ENCODE results near the gene TTC3.

The TTC3 gene

GRCh38 chr21:37196847-37197246, 123.8 kb downstream of the TTC3 start:
- TF ChIP-seq CTCF (IDR thresholded peaks at IDR 0.05) (no peak), ZFX (IDR thresholded peaks at IDR 0.05; ENCODE audit: borderline replicate concordance) (no peak)

DNA sequence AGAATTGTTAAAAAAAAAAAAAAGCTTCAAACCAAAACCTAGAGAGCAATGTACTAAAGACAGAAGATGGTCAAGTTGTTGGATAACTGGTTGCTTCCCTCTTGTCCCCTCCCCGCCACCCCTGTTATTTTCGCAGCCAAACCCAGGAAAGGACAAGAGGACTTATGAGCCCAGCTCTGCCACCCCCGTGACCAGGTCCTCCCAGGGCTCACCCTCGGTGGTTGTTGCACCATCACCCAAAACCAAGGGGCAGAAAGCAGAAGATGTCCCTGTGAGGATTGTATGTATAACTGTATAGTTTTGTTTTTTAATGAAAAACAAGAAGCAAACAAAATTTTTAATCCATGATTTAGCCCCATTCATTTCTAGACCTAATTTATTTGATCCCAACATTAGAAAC, 124.7 kb downstream of the TTC3 start:
- no peak for TF ChIP-seq CTCF (IDR thresholded peaks at IDR 0.05)
- TF ChIP-seq ZFX (IDR thresholded peaks at IDR 0.05; ENCODE audit: borderline replicate concordance), result no peak
- H3K27ac ChIP-seq, result no peak overlapping the region

More at GRCh38 chr21:37196847-37197246, 123.8 kb downstream of the TTC3 start:
- no peak overlapping the region for H3K27ac ChIP-seq

DNA sequence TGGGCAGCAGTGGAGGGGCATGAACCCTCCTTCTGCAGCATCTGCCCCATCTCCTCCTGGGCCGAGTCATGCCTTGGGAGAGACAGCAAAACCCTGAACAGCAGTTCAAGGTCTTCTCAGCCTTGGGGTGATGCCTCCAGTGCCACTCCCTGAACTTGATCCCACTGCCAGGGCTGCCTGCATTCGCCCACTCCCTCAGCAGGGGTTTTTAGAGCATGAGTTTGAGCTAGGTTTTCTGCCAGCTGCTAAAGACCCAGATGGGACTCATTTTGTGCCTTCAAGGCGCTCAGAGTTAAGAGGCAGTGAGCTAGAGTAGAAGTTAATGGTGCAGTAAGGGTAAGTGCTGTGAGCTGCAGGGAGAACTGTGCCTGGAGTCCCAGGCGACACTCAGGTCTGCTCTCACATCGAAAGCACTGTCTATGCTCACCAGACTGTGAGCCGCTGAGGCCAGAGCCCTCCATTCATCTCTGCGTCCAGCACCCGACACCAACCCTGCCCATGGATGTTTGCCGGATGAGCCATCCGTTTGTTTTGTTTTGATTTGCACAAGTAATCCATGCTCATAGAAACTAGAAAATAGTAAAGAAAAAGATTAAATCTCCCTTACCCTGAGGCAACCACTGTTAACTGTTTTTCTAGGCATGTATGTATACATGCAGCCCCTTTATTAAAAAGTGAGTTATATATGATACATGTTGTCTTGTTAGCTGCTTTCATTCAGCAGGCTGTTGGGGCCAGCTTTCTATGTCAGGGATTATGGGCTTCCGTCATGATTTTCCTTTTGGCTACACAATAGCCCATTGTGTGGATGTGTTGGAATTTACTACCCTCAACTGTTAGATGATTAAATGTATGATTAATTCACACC, 126.2 kb downstream of the TTC3 start:
- no peak for TF ChIP-seq ZFX (IDR thresholded peaks at IDR 0.05; ENCODE audit: borderline replicate concordance)
- TF ChIP-seq CTCF (IDR thresholded peaks at IDR 0.05), result no peak
- H3K27ac ChIP-seq, result no peak overlapping the region

GRCh38 chr21:37200641-37201480, 127.8 kb downstream of the TTC3 start:
- TF ChIP-seq ZFX (IDR thresholded peaks at IDR 0.05; ENCODE audit: borderline replicate concordance) (no peak), CTCF (IDR thresholded peaks at IDR 0.05) (no peak)
- no peak overlapping the region for H3K27ac ChIP-seq

- TF ChIP-seq ZFX (IDR thresholded peaks at IDR 0.05; ENCODE audit: borderline replicate concordance), result no peak
- TF ChIP-seq CTCF (IDR thresholded peaks at IDR 0.05), result no peak
- no peak overlapping the region for H3K27ac ChIP-seq
Observed at GRCh38 chr21:37202221-37203110, 129.4 kb downstream of the TTC3 start.

GRCh38 chr21:37204580-37204979, 131.5 kb downstream of the TTC3 start:
- no peak overlapping the region for H3K27ac ChIP-seq
- TF ChIP-seq ZFX (IDR thresholded peaks at IDR 0.05; ENCODE audit: borderline replicate concordance), result no peak
- no peak for TF ChIP-seq CTCF (IDR thresholded peaks at IDR 0.05)
